HEK293 (cell line): Measurements from ENCODE around the gene STK32A.

Experiments
- CTCF ChIA-PET: fragments of 350-600 bp; formaldehyde crosslinking; extraction: SDS; loops from one replicate; lab custom pipeline; 2021; ENCODE audit warnings: antibody characterized with exemption; lab: Yijun Ruan, JAX
- POLR2A ChIA-PET: fragments of 300-600 bp; formaldehyde crosslinking; extraction: SDS; loops from one replicate; lab custom pipeline; 2020; ENCODE audit warnings: antibody characterized with exemption, inconsistent platforms; lab: Yijun Ruan, JAX
- H3K27ac ChIP-seq: fragments of 200-500 bp; sonication (Bioruptor generic); 2 replicates; pipeline ENCODE4 v1.5.1; 2014; ENCODE audit warnings: low read depth, low read length, control low read depth, inconsistent platforms; ENCODE audit errors: extremely low read depth
- H3K36me3 ChIP-seq, 2 experiments: fragments of 200-500 bp in 1 of 2; sonication (Bioruptor generic) in 1 of 2; 1 replicate in 1 of 2; 2 replicates in 1 of 2; pipeline ENCODE4 v1.5.1; 2014 to 2017; ENCODE audit warnings: inconsistent platforms in 2 of 2, low read length in 2 of 2; ENCODE audit not compliant: control insufficient read depth in 2 of 2, insufficient read depth in 1 of 2
- H3K4me1 ChIP-seq: fragments of 200-500 bp; sonication (Bioruptor generic); 2 replicates; pipeline ENCODE4 v1.5.1; 2014; ENCODE audit warnings: mild to moderate bottlenecking, low read length, inconsistent platforms; ENCODE audit not compliant: control insufficient read depth, insufficient read depth
- H3K4me3 ChIP-seq: 2 replicates; pipeline ENCODE4 v1.5.1; 2011; ENCODE audit warnings: low read depth, mild to moderate bottlenecking, control low read depth, low read length, moderate library complexity
- H3K9me3 ChIP-seq: fragments of 200-500 bp; sonication (Bioruptor generic); 2 replicates; pipeline ENCODE4 v1.5.1; 2014; ENCODE audit warnings: low read depth, low read length, inconsistent platforms; ENCODE audit not compliant: control insufficient read depth, insufficient read depth
- AEBP2 ChIP-seq: fragments of 450-650 bp; formaldehyde crosslinking; IDR thresholded peaks from 2 replicates; pipeline ENCODE4 v1.5.1; 2016; ENCODE audit warnings: missing biosample characterization, missing genetic modification characterization, borderline replicate concordance
- KLF16 ChIP-seq: fragments of 450-650 bp; formaldehyde crosslinking; IDR thresholded peaks from 2 replicates; pipeline ENCODE4 v1.5.1; 2017; ENCODE audit warnings: missing biosample characterization, missing genetic modification characterization
- KLF17 ChIP-seq: fragments of 450-650 bp; formaldehyde crosslinking; IDR thresholded peaks from 2 replicates; pipeline ENCODE4 v1.5.1; 2016; ENCODE audit warnings: missing biosample characterization, missing genetic modification characterization
- KLF7 ChIP-seq: fragments of 450-650 bp; formaldehyde crosslinking; IDR thresholded peaks from 2 replicates; pipeline ENCODE4 v1.5.1; 2016; ENCODE audit warnings: missing biosample characterization, missing genetic modification characterization, borderline replicate concordance
- OVOL3 ChIP-seq: fragments of 450-650 bp; formaldehyde crosslinking; IDR thresholded peaks from 2 replicates; pipeline ENCODE4 v1.5.1; 2016; ENCODE audit warnings: missing biosample characterization, missing genetic modification characterization
- PRDM10 ChIP-seq: fragments of 450-650 bp; formaldehyde crosslinking; IDR thresholded peaks from 2 replicates; pipeline ENCODE4 v1.5.1; 2016; ENCODE audit warnings: missing biosample characterization, missing genetic modification characterization
- TSHZ1 ChIP-seq: fragments of 450-650 bp; formaldehyde crosslinking; IDR thresholded peaks from 2 replicates; pipeline ENCODE4 v1.5.1; 2016; ENCODE audit warnings: missing biosample characterization, missing genetic modification characterization, borderline replicate concordance
- WT1 ChIP-seq: fragments of 450-650 bp; formaldehyde crosslinking; IDR thresholded peaks from 2 replicates; pipeline ENCODE4 v1.5.1; 2016; ENCODE audit warnings: missing biosample characterization, missing genetic modification characterization
- ZBTB8A ChIP-seq: fragments of 450-650 bp; formaldehyde crosslinking; IDR thresholded peaks from 2 replicates; pipeline ENCODE4 v1.5.1; 2016; ENCODE audit warnings: missing biosample characterization, missing genetic modification characterization
- ZFP41 ChIP-seq: fragments of 450-650 bp; formaldehyde crosslinking; IDR thresholded peaks from 2 replicates; pipeline ENCODE4 v1.5.1; 2016; ENCODE audit warnings: missing biosample characterization, missing genetic modification characterization, borderline replicate concordance
- ZNF133 ChIP-seq: fragments of 450-650 bp; formaldehyde crosslinking; IDR thresholded peaks from 2 replicates; pipeline ENCODE4 v1.5.1; 2016; ENCODE audit warnings: missing biosample characterization, missing genetic modification characterization
- ZNF146 ChIP-seq: fragments of 450-650 bp; formaldehyde crosslinking; IDR thresholded peaks from 2 replicates; pipeline ENCODE4 v1.5.1; 2016; ENCODE audit warnings: missing biosample characterization, missing genetic modification characterization
- ZNF184 ChIP-seq: fragments of 450-650 bp; IDR thresholded peaks from 2 replicates; pipeline ENCODE4 v1.5.1; 2018; ENCODE audit warnings: missing biosample characterization, mild to moderate bottlenecking, missing genetic modification characterization
- ZNF302 ChIP-seq: fragments of 450-650 bp; formaldehyde crosslinking; IDR thresholded peaks from 2 replicates; pipeline ENCODE4 v1.5.1; 2016; ENCODE audit warnings: missing biosample characterization, missing genetic modification characterization, low read depth
- ZNF335 ChIP-seq: fragments of 450-650 bp; formaldehyde crosslinking; conservative IDR thresholded peaks from 2 replicates; pipeline ENCODE4 v1.5.1; 2016; ENCODE audit warnings: missing biosample characterization, missing genetic modification characterization
- ZNF391 ChIP-seq: fragments of 450-650 bp; formaldehyde crosslinking; IDR thresholded peaks from 2 replicates; pipeline ENCODE4 v1.5.1; 2016; ENCODE audit warnings: low read depth, missing biosample characterization, missing genetic modification characterization, borderline replicate concordance
- ZNF404 ChIP-seq: fragments of 450-650 bp; formaldehyde crosslinking; IDR thresholded peaks from 2 replicates; pipeline ENCODE4 v1.5.1; 2017; ENCODE audit warnings: missing biosample characterization, missing genetic modification characterization
- ZNF48 ChIP-seq: fragments of 450-650 bp; formaldehyde crosslinking; IDR thresholded peaks from 2 replicates; pipeline ENCODE4 v1.5.1; 2016; ENCODE audit warnings: missing biosample characterization, missing genetic modification characterization
- ZNF580 ChIP-seq: fragments of 450-650 bp; formaldehyde crosslinking; IDR thresholded peaks from 2 replicates; pipeline ENCODE4 v1.5.1; 2016; ENCODE audit warnings: missing biosample characterization, missing genetic modification characterization
- ZNF704 ChIP-seq: fragments of 450-650 bp; formaldehyde crosslinking; IDR thresholded peaks from 2 replicates; pipeline ENCODE4 v1.5.1; 2016; ENCODE audit warnings: missing biosample characterization, missing genetic modification characterization
- ZNF785 ChIP-seq: fragments of 450-650 bp; formaldehyde crosslinking; IDR thresholded peaks from 2 replicates; pipeline ENCODE4 v1.5.1; 2016; ENCODE audit warnings: missing biosample characterization, missing genetic modification characterization
- ZNF792 ChIP-seq: fragments of 450-650 bp; formaldehyde crosslinking; IDR thresholded peaks from 2 replicates; pipeline ENCODE4 v1.5.1; 2016; ENCODE audit warnings: missing biosample characterization, missing genetic modification characterization
- ZNF843 ChIP-seq: fragments of 450-650 bp; formaldehyde crosslinking; IDR thresholded peaks from 2 replicates; pipeline ENCODE4 v1.5.1; 2016; ENCODE audit warnings: missing biosample characterization, missing genetic modification characterization
- ZXDB ChIP-seq: fragments of 450-650 bp; formaldehyde crosslinking; IDR thresholded peaks from 2 replicates; pipeline ENCODE4 v1.5.1; 2016; ENCODE audit warnings: missing biosample characterization, missing genetic modification characterization

The STK32A gene

GRCh38 chr5:147307170-147307569 is 72.3 kb downstream of the STK32A start:
- CTCF ChIA-PET = interaction anchor here (0.8 kb wide), 1 partner anchor 63 kb away, joined by 4 read pairs; no protein-coding TSS in a partner anchor
- TF ChIP-seq ZFP41 = no peak
- no peak for TF ChIP-seq TSHZ1 (tag by site-specific recombination)
- no peak for TF ChIP-seq ZNF580 (tag by site-specific recombination)
- TF ChIP-seq ZNF335 (tag by site-specific recombination) = no peak
- no peak for TF ChIP-seq ZNF404 (tag by site-specific recombination)
- no peak for TF ChIP-seq KLF16
- TF ChIP-seq ZXDB (tag by site-specific recombination) = no peak
- no peak for TF ChIP-seq AEBP2
- TF ChIP-seq OVOL3 = no peak
- no peak for TF ChIP-seq KLF7 (tag by site-specific recombination)
- TF ChIP-seq WT1 (tag by site-specific recombination) = no peak
- TF ChIP-seq ZNF184 = no peak
- TF ChIP-seq ZNF785 (tag by site-specific recombination) = no peak
- no peak for TF ChIP-seq ZNF391 (tag by site-specific recombination)
- POLR2A ChIA-PET = no interaction called here
- Histone ChIP-seq H3K9me3 (no peaks in the 10 kb centered on the region), H3K4me3 (no peak overlapping the region), H3K36me3 (no peaks in the 10 kb centered on the region), H3K27ac (no peak overlapping the region), H3K4me1 (no peaks in the 10 kb centered on the region)

GRCh38 chr5:147309621-147310020 is 74.8 kb downstream of the STK32A start:
- no peaks in the 10 kb centered on the region for H3K4me1 ChIP-seq
- no peaks in the 10 kb centered on the region for H3K36me3 ChIP-seq
- no peaks in the 10 kb centered on the region for H3K9me3 ChIP-seq
- POLR2A ChIA-PET = no interaction called here
- H3K27ac ChIP-seq = no peak overlapping the region
- CTCF ChIA-PET = no interaction called here
- H3K4me3 ChIP-seq = no peak overlapping the region
- TF ChIP-seq ZNF792 (tag by site-specific recombination) (no peak), ZNF48 (no peak), ZBTB8A (tag by site-specific recombination) (no peak), ZNF302 (tag by site-specific recombination) (no peak), ZNF580 (tag by site-specific recombination) (no peak), ZNF843 (no peak), KLF17 (tag by site-specific recombination) (no peak), ZNF184 (no peak), ZNF704 (tag by site-specific recombination) (no peak), PRDM10 (no peak), ZNF146 (tag by site-specific recombination) (no peak), ZNF133 (tag by site-specific recombination) (no peak)
